HG03432 (cell line): Measurements from ENCODE around the gene ECEL1.
"Not testable (repeated sequence)": the region's sequence is repeated elsewhere in the genome, so short reads cannot be mapped to it uniquely, and the experiment has no call there.

Source experiments
- ATAC-seq: cut with Tn5 transposase; IDR thresholded peaks from one replicate; pipeline ENCODE4 v1.9.1; 2021; ENCODE audit warnings: mild to moderate bottlenecking, moderate library complexity; ENCODE audit not compliant: unreplicated experiment

ECEL1 gene

GRCh38 chr2:232444409-232445148 lies 43.1 kb downstream of the ECEL1 start:
- ATAC-seq: peak; percentile 41

- not testable (repeated sequence) for ATAC-seq
Measured at GRCh38 chr2:232443669-232444408, 43.8 kb downstream of the ECEL1 start.

- not testable (repeated sequence) for ATAC-seq
Measured at GRCh38 chr2:232443047-232443446, 44.6 kb downstream of the ECEL1 start.

- not testable (repeated sequence) for ATAC-seq
Measured at GRCh38 chr2:232442431-232442830, 45.2 kb downstream of the ECEL1 start.

GRCh38 chr2:232441922-232442321 lies 45.7 kb downstream of the ECEL1 start:
- ATAC-seq: not testable (repeated sequence)

GRCh38 chr2:232441147-232441651 lies 46.4 kb downstream of the ECEL1 start:
- ATAC-seq: no peak

GRCh38 chr2:232440220-232441018 lies 47.2 kb downstream of the ECEL1 start:
- ATAC-seq: peak; percentile 77

- no peak for ATAC-seq
Measured at GRCh38 chr2:232439758-232440135, 47.9 kb downstream of the ECEL1 start.

GRCh38 chr2:232438951-232439757 lies 48.5 kb downstream of the ECEL1 start:
- no peak for ATAC-seq

- ATAC-seq: no peak
Measured at GRCh38 chr2:232438091-232438490, 49.5 kb downstream of the ECEL1 start.

- no peak for ATAC-seq
Measured at GRCh38 chr2:232437195-232437571, 50.5 kb downstream of the ECEL1 start.

- ATAC-seq: no peak
Measured at GRCh38 chr2:232436381-232437194, 51.0 kb downstream of the ECEL1 start.

GRCh38 chr2:232435805-232436204 lies 51.8 kb downstream of the ECEL1 start:
- ATAC-seq: no peak

- ATAC-seq: no peak
Measured at GRCh38 chr2:232435375-232435648, 52.3 kb downstream of the ECEL1 start.

- ATAC-seq: no peak
Measured at GRCh38 chr2:232434563-232435374, 52.9 kb downstream of the ECEL1 start.

- ATAC-seq: no peak
Measured at GRCh38 chr2:232434091-232434490, 53.5 kb downstream of the ECEL1 start.

- not testable (repeated sequence) for ATAC-seq
Measured at GRCh38 chr2:232433622-232434021, 54.0 kb downstream of the ECEL1 start.

- no peak for ATAC-seq
Measured at GRCh38 chr2:232432598-232433184, 54.9 kb downstream of the ECEL1 start.
